ENCODE data around the gene ORC4.
"Not testable (repeated sequence)": the region's sequence is repeated elsewhere in the genome, so short reads cannot be mapped to it uniquely, and the experiment has no call there.

The ORC4 gene

GRCh38 chr2:148014616-148015015 is 5.9 kb downstream of the ORC4 start:
- no peak for DNase-seq (ENCODE audit: low read depth)

- no peak for DNase-seq (ENCODE audit: low read depth)
These were observed 6.7 kb downstream of the ORC4 start for GRCh38 chr2:148013876-148014275.

- not testable (repeated sequence) for DNase-seq (ENCODE audit: low read depth)
These were observed 12.1 kb downstream of the ORC4 start for GRCh38 chr2:148008411-148008810.

- DNase-seq (ENCODE audit: low read depth) = no peak
These were observed 13.2 kb downstream of the ORC4 start for GRCh38 chr2:148007219-148007900.

- DNase-seq (ENCODE audit: low read depth) = no peak
These were observed 14.1 kb downstream of the ORC4 start for GRCh38 chr2:148006249-148007007.

- DNase-seq (ENCODE audit: low read depth) = not testable (repeated sequence)
These were observed 18.1 kb downstream of the ORC4 start for GRCh38 chr2:148002420-148002819.

- no peak for DNase-seq (ENCODE audit: low read depth)
These were observed 20.4 kb downstream of the ORC4 start for GRCh38 chr2:148000095-148000494.

GRCh38 chr2:147999126-147999525 is 21.4 kb downstream of the ORC4 start:
- no peak for DNase-seq (ENCODE audit: low read depth)

- DNase-seq (ENCODE audit: low read depth) = no peak
These were observed 22.3 kb downstream of the ORC4 start for GRCh38 chr2:147998203-147998602.

- no peak for DNase-seq (ENCODE audit: low read depth)
These were observed 23.7 kb downstream of the ORC4 start for GRCh38 chr2:147996828-147997227.

- DNase-seq (ENCODE audit: low read depth) = not testable (repeated sequence)
These were observed 25.6 kb downstream of the ORC4 start for GRCh38 chr2:147994965-147995364.

GRCh38 chr2:147989809-147990403 is 30.6 kb downstream of the ORC4 start:
- DNase-seq (ENCODE audit: low read depth) = peak; percentile 64

- DNase-seq (ENCODE audit: low read depth) = no peak
These were observed 31.4 kb downstream of the ORC4 start for GRCh38 chr2:147989102-147989501.

GRCh38 chr2:147980940-147981528 is 39.5 kb downstream of the ORC4 start:
- no peak for DNase-seq (ENCODE audit: low read depth)

- DNase-seq (ENCODE audit: low read depth) = no peak
These were observed 42.9 kb downstream of the ORC4 start for GRCh38 chr2:147977679-147978078.

- no peak for DNase-seq (ENCODE audit: low read depth)
These were observed 44.4 kb downstream of the ORC4 start for GRCh38 chr2:147976102-147976501.

GRCh38 chr2:147968571-147968970 is 52.0 kb downstream of the ORC4 start:
- no peak for DNase-seq (ENCODE audit: low read depth)

GRCh38 chr2:147952118-147952517 is 68.4 kb downstream of the ORC4 start:
- no peak for DNase-seq (ENCODE audit: low read depth)

GRCh38 chr2:147945660-147946059 is 74.9 kb downstream of the ORC4 start:
- peak; percentile 44 for DNase-seq (ENCODE audit: low read depth)

GRCh38 chr2:147939313-147939712 is 81.2 kb downstream of the ORC4 start:
- DNase-seq (ENCODE audit: low read depth) = no peak

GRCh38 chr2:147937744-147938349 is 82.7 kb downstream of the ORC4 start:
- DNase-seq (ENCODE audit: low read depth) = peak; percentile 45

GRCh38 chr2:147934881-147935620 is 85.5 kb downstream of the ORC4 start:
- DNase-seq (ENCODE audit: low read depth) = no peak
